Testis (tissue), 2 donors: ENCODE measurements around the gene PRR18.

Experiments
- POLR2A ChIP-seq: fragments of 450-650 bp; IDR thresholded peaks from one replicate; pipeline ENCODE4 v1.6.1; 2017; ENCODE audit warnings: antibody characterized with exemption, mild to moderate bottlenecking, moderate library complexity
- TF ChIP-seq, protein P1 (sequence below), 3 experiments: fragments of 450-650 bp in 2 of 3; fragments of 200-600 bp in 1 of 3; sonication (generic) in 1 of 3; IDR thresholded peaks; one replicate each; pipeline ENCODE4 v1.5.1; 2016 to 2019; ENCODE audit warnings: antibody characterized with exemption in 3 of 3, mild to moderate bottlenecking in 2 of 3, moderate library complexity in 1 of 3

DNA sequence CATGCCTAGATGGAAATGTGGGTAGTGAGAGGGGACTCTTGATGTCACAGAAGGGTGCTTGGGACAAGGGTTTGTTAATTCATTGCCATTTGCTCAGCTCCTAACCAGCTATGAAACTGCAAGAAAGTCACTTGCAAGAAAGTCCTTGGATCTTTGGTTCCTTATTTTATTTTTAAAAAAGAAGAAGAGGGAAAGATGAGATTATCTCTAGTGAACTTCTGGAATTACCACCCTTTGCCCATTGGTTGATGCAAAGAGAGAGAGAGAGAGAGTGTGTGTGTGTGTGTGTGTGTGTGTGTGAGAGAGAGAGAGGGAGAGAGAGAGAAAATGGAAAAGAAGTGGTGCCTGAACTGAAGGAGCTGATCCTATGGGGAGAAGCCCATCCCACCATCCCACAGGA is 38.8 kb upstream of the PRR18 start:
- TF ChIP-seq, protein P1, sequence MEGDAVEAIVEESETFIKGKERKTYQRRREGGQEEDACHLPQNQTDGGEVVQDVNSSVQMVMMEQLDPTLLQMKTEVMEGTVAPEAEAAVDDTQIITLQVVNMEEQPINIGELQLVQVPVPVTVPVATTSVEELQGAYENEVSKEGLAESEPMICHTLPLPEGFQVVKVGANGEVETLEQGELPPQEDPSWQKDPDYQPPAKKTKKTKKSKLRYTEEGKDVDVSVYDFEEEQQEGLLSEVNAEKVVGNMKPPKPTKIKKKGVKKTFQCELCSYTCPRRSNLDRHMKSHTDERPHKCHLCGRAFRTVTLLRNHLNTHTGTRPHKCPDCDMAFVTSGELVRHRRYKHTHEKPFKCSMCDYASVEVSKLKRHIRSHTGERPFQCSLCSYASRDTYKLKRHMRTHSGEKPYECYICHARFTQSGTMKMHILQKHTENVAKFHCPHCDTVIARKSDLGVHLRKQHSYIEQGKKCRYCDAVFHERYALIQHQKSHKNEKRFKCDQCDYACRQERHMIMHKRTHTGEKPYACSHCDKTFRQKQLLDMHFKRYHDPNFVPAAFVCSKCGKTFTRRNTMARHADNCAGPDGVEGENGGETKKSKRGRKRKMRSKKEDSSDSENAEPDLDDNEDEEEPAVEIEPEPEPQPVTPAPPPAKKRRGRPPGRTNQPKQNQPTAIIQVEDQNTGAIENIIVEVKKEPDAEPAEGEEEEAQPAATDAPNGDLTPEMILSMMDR (IDR thresholded peaks at IDR 0.05) = no peak
- TF ChIP-seq POLR2A = no peak
